Liver (tissue), 9 donors: ENCODE data around the gene FOXJ2. TPM values are rescaled to one million over a fixed set of nuclear protein-coding genes. Genes with fewer than 3 reads are reported as not detected.
"Not testable (repeated sequence)": the region's sequence is repeated elsewhere in the genome, so short reads cannot be mapped to it uniquely, and the experiment has no call there.

ENCODE experiments used
- DNase-seq: peaks from one replicate; pipeline ENCODE4 v3.0.0-alpha.2; 2017; ENCODE audit warnings: low spot score
- H3K27ac ChIP-seq, 2 donors: one replicate each; pipeline ENCODE4 v1.7.0; 2013; ENCODE audit warnings: inconsistent platforms in 2 of 2, low read length in 2 of 2, control low read depth in 1 of 2, low read depth in 1 of 2, mild to moderate bottlenecking in 1 of 2
- H3K27me3 ChIP-seq, 4 donors: one replicate each; pipeline versions ENCODE4 v1.6.1 to v1.7.0; 2013; ENCODE audit warnings: low read length in 3 of 4, inconsistent platforms in 1 of 4, mild to moderate bottlenecking in 1 of 4, moderate library complexity in 1 of 4; ENCODE audit not compliant: control insufficient read depth in 4 of 4, insufficient read depth in 4 of 4
- H3K36me3 ChIP-seq, 4 donors: one replicate each; pipeline versions ENCODE4 v1.6.1 to v1.7.0; 2013; ENCODE audit warnings: low read length in 3 of 4, mild to moderate bottlenecking in 3 of 4, low read depth in 1 of 4, moderate library complexity in 1 of 4; ENCODE audit not compliant: control insufficient read depth in 4 of 4, insufficient read depth in 3 of 4
- H3K4me1 ChIP-seq, 4 donors: one replicate each; pipeline versions ENCODE4 v1.6.1 to v1.7.0; 2013; ENCODE audit warnings: low read length in 3 of 4, mild to moderate bottlenecking in 3 of 4, moderate library complexity in 1 of 4; ENCODE audit not compliant: control insufficient read depth in 4 of 4, insufficient read depth in 4 of 4
- H3K4me3 ChIP-seq, 3 donors: one replicate each; pipeline versions ENCODE4 v1.6.1 to v1.7.0; 2013; ENCODE audit warnings: low read length in 3 of 3, control low read depth in 1 of 3, low read depth in 1 of 3, mild to moderate bottlenecking in 1 of 3
- H3K9ac ChIP-seq, 2 donors: one replicate each; pipeline ENCODE4 v1.7.0; 2013; ENCODE audit warnings: low read length in 2 of 2, mild to moderate bottlenecking in 2 of 2, moderate library complexity in 2 of 2, control low read depth in 1 of 2, low read depth in 1 of 2
- H3K9me3 ChIP-seq, 4 donors: one replicate each; pipeline versions ENCODE4 v1.6.1 to v1.7.0; 2013; ENCODE audit warnings: low read length in 3 of 4; ENCODE audit not compliant: control insufficient read depth in 4 of 4
- CTCF ChIP-seq: fragments of 150-350 bp; IDR thresholded peaks from 2 replicates; pipeline ENCODE4 v1.5.1; 2017; ENCODE audit warnings: improper control_type of control experiment, low read depth, low read length; ENCODE audit not compliant: missing input control
- EGR1 ChIP-seq, 2 donors: IDR thresholded peaks; 2 replicates each; pipeline ENCODE4 v1.6.1; 2016 to 2018; ENCODE audit warnings: antibody characterized with exemption in 2 of 2, low read depth in 2 of 2
- FOXA1 ChIP-seq: IDR thresholded peaks from 2 replicates; pipeline ENCODE4 v1.6.1; 2016; ENCODE audit warnings: antibody characterized with exemption
- HNF4A ChIP-seq, 2 donors: conservative IDR thresholded peaks; 2 replicates each; pipeline ENCODE4 v1.6.1; 2016; ENCODE audit warnings: antibody characterized with exemption in 2 of 2, mild to moderate bottlenecking in 2 of 2
- HNF4G ChIP-seq: IDR thresholded peaks from 2 replicates; pipeline ENCODE4 v1.6.1; 2016; ENCODE audit warnings: antibody characterized with exemption
- JUND ChIP-seq, 2 donors: IDR thresholded peaks; 2 replicates each; pipeline ENCODE4 v1.6.1; 2016; ENCODE audit warnings: antibody characterized with exemption in 2 of 2
- NR2F2 ChIP-seq: IDR thresholded peaks from 2 replicates; pipeline ENCODE4 v1.6.1; 2016; ENCODE audit warnings: antibody characterized with exemption
- RAD21 ChIP-seq, 2 donors: IDR thresholded peaks; 2 replicates each; pipeline ENCODE4 v1.6.1; 2016; ENCODE audit warnings: antibody characterized with exemption in 2 of 2, mild to moderate bottlenecking in 2 of 2
- REST ChIP-seq: IDR thresholded peaks from 2 replicates; pipeline ENCODE4 v1.6.1; 2016; ENCODE audit warnings: antibody characterized with exemption, mild to moderate bottlenecking
- RXRA ChIP-seq, 2 donors: IDR thresholded peaks; 2 replicates each; pipeline ENCODE4 v1.6.1; 2017 to 2018; ENCODE audit warnings: antibody characterized with exemption in 2 of 2, mild to moderate bottlenecking in 1 of 2
- TAF1 ChIP-seq: conservative IDR thresholded peaks from 2 replicates; pipeline ENCODE4 v1.6.1; 2016; ENCODE audit warnings: antibody characterized with exemption, mild to moderate bottlenecking
- YY1 ChIP-seq: IDR thresholded peaks from 2 replicates; pipeline ENCODE4 v1.6.1; 2016; ENCODE audit warnings: antibody characterized with exemption, mild to moderate bottlenecking
- WGBS: extraction: QIAGEN DNeasy Blood & Tissue Kit; methylation state at CpG from one replicate; pipeline ENCODE4 v1.1.7; 2013; 5-methylcytosine and 5-hydroxymethylcytosine counted together
- polyA plus RNA-seq, 2 donors: library from polyadenylated mRNA; stranded (reverse) in 1 of 2; unstranded in 1 of 2; fragments of 200-250 nt in 1 of 2; fragments of >200 nt in 1 of 2; fragmentation: Nextera tagmentation in 1 of 2; extraction: Ambion mirVana in 1 of 2; gene quantifications; one replicate each; pipeline versions ENCODE4 v1.2.1 to v1.2.3, GENCODE V29; 2013 to 2015
- total RNA-seq, 2 donors: library from RNA; depleted of rRNA; stranded (reverse); fragments of >200 nt; gene quantifications; one replicate each; pipeline ENCODE4 v1.2.3, GENCODE V29; 2014
- TF ChIP-seq, protein P1 (sequence below): IDR thresholded peaks from 2 replicates; pipeline ENCODE4 v1.6.1; 2016; ENCODE audit warnings: antibody characterized with exemption
- TF ChIP-seq, protein P2 (sequence below): IDR thresholded peaks from 2 replicates; pipeline ENCODE4 v1.6.1; 2016; ENCODE audit warnings: antibody characterized with exemption
- donor health status: healthy.
- donor health status: healthy.
- donor health status: healthy.
- donor health status: healthy.
- donor health status: healthy.

FOXJ2 gene
- total and polyA plus RNA-seq, 4 donors, result 2.3 to 9.2 (median 3.7) TPM

GRCh38 chr12:8004897-8005296 is 27.6 kb upstream of the FOXJ2 start:
- not testable (repeated sequence) for H3K9ac ChIP-seq, H3K4me3 ChIP-seq, H3K9me3 ChIP-seq, H3K27me3 ChIP-seq, H3K27ac ChIP-seq, DNase-seq, H3K4me1 ChIP-seq, H3K36me3 ChIP-seq
- WGBS, result 87% methylated on average over 4 of the region's 4 CpGs

DNA sequence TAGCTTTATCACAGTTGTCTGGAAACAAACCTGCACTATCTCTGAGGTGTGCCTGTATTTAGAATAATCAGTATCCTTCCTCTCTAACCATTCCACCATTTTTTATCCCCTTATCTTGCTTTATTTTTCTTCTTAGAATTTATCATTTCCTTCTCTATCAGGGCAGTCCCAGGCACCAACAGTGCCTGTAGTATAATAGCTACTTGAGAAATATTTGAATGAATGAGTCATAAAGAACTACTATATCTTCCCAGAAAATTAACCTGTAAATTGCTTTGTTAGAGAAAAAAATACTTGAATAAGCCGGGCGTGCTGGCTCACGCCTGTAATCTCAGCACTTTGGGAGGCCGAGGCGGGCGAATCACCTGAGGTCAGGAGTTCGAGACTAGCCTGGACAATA is 21.2 kb upstream of the FOXJ2 start:
- TF ChIP-seq TAF1, result no peak
- TF ChIP-seq, protein P1, sequence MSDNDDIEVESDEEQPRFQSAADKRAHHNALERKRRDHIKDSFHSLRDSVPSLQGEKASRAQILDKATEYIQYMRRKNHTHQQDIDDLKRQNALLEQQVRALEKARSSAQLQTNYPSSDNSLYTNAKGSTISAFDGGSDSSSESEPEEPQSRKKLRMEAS, result no peak
- TF ChIP-seq NR2F2, result no peak
- no peak for TF ChIP-seq HNF4G
- no peak for TF ChIP-seq FOXA1
- TF ChIP-seq EGR1 (IDR thresholded peaks at IDR 0.05; ENCODE audit: low read depth in 2 of 2), result no peak
- no peak for TF ChIP-seq REST
- TF ChIP-seq HNF4A (conservative IDR thresholded peaks at IDR 0.05), result no peak
- TF ChIP-seq, protein P2, sequence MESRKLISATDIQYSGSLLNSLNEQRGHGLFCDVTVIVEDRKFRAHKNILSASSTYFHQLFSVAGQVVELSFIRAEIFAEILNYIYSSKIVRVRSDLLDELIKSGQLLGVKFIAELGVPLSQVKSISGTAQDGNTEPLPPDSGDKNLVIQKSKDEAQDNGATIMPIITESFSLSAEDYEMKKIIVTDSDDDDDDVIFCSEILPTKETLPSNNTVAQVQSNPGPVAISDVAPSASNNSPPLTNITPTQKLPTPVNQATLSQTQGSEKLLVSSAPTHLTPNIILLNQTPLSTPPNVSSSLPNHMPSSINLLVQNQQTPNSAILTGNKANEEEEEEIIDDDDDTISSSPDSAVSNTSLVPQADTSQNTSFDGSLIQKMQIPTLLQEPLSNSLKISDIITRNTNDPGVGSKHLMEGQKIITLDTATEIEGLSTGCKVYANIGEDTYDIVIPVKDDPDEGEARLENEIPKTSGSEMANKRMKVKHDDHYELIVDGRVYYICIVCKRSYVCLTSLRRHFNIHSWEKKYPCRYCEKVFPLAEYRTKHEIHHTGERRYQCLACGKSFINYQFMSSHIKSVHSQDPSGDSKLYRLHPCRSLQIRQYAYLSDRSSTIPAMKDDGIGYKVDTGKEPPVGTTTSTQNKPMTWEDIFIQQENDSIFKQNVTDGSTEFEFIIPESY, result no peak
- no peak for TF ChIP-seq RXRA (IDR thresholded peaks at IDR 0.05)
- Histone ChIP-seq H3K4me3 (no peak overlapping the region), H3K27me3 (no peaks in the 10 kb centered on the region), H3K9ac (no peak overlapping the region), H3K36me3 (no peaks in the 10 kb centered on the region), H3K27ac (no peak overlapping the region), H3K9me3 (no peaks in the 10 kb centered on the region), H3K4me1 (no peaks in the 10 kb centered on the region)
- 89% methylated on average over 7 of the region's 7 CpGs for WGBS
- no peak for DNase-seq

DNA sequence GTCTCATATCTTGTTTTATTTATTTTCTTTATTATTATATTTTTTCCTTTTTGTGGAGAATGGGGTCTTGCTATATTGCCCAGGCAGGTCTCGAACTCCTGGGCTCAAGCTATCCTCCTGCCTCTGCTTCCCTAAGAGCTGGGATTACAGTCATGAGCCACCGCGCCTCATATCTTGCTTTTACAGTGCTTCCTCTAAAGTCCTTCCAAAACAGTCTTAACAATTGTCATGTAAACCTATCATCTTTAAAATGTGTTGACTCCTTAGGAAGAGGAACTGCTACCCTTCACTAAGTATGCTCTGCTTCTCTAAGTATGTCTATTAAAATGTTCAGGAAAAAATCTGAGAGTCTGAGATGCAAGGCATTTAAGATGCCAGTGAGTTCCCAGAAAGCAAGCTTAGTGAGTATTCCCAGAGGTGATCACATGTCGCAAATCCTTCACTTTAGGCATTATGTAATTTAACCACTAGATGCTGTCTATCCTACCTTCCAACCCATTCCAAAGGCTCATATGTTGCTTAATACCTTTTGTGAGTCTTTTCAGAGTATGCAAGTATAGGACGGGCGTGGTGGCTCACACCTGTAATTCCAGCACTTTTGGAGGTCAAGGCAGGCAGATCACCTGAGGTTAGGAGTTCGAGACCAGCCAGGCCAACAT is 19.7 kb upstream of the FOXJ2 start:
- Histone ChIP-seq H3K4me1 (no peaks in the 10 kb centered on the region), H3K36me3 (no peaks in the 10 kb centered on the region), H3K9ac (no peak overlapping the region), H3K27me3 (no peaks in the 10 kb centered on the region), H3K9me3 (no peaks in the 10 kb centered on the region), H3K4me3 (no peak overlapping the region), H3K27ac (no peak overlapping the region)
- no peak for DNase-seq
- 85% methylated on average over 7 of the region's 7 CpGs for WGBS
- TF ChIP-seq HNF4G, result no peak
- no peak for TF ChIP-seq RAD21 (IDR thresholded peaks at IDR 0.05)
- no peak for TF ChIP-seq YY1
- no peak for TF ChIP-seq EGR1 (IDR thresholded peaks at IDR 0.05; ENCODE audit: low read depth in 2 of 2)
- TF ChIP-seq NR2F2, result no peak
- no peak for TF ChIP-seq JUND (IDR thresholded peaks at IDR 0.05)
- TF ChIP-seq FOXA1, result no peak
- TF ChIP-seq CTCF, result no peak
